ENCODE data around the gene PTPN14.
A peak's percentile ranks its signal among the peaks of the same experiment; 100 is the strongest.

The PTPN14 gene

GRCh38 chr1:214448536-214448935 is 102.9 kb downstream of the PTPN14 start:
- no peak for ATAC-seq
- TF ChIP-seq GLIS3 (CRISPR knock-in tag; IDR thresholded peaks at IDR 0.05) (no peak), ZFP3 (CRISPR knock-in tag; IDR thresholded peaks at IDR 0.05) (no peak), PATZ1 (CRISPR knock-in tag; IDR thresholded peaks at IDR 0.05; ENCODE audit: borderline replicate concordance) (no peak), POU6F1 (CRISPR knock-in tag; IDR thresholded peaks at IDR 0.05; ENCODE audit: borderline replicate concordance, low read depth) (no peak), ARNTL (CRISPR knock-in tag; IDR thresholded peaks at IDR 0.05; ENCODE audit: borderline replicate concordance, low read depth) (no peak), CSDC2 (CRISPR knock-in tag; IDR thresholded peaks at IDR 0.05) (no peak), ESRRG (CRISPR knock-in tag; IDR thresholded peaks at IDR 0.05) (no peak)

GRCh38 chr1:214447557-214447871 is 103.9 kb downstream of the PTPN14 start:
- ATAC-seq = no peak
- TF ChIP-seq ZC3H10 (CRISPR knock-in tag; IDR thresholded peaks at IDR 0.05) (no peak), ESRRG (CRISPR knock-in tag; IDR thresholded peaks at IDR 0.05) (no peak), ZNF70 (CRISPR knock-in tag; IDR thresholded peaks at IDR 0.05) (no peak), TOX (CRISPR knock-in tag; IDR thresholded peaks at IDR 0.05; ENCODE audit: borderline replicate concordance) (no peak), ISL1 (CRISPR knock-in tag; IDR thresholded peaks at IDR 0.05) (no peak), RARB (CRISPR knock-in tag; IDR thresholded peaks at IDR 0.05) (no peak), CSRNP3 (CRISPR knock-in tag; IDR thresholded peaks at IDR 0.05) (no peak), GLIS3 (CRISPR knock-in tag; IDR thresholded peaks at IDR 0.05) (no peak), ZFP30 (CRISPR knock-in tag; IDR thresholded peaks at IDR 0.05) (no peak), SNAI2 (CRISPR knock-in tag; IDR thresholded peaks at IDR 0.05) (no peak), PPARA (CRISPR knock-in tag; IDR thresholded peaks at IDR 0.05; ENCODE audit: borderline replicate concordance) (no peak), ARNTL (CRISPR knock-in tag; IDR thresholded peaks at IDR 0.05; ENCODE audit: borderline replicate concordance, low read depth) (no peak), POU6F1 (CRISPR knock-in tag; IDR thresholded peaks at IDR 0.05; ENCODE audit: borderline replicate concordance, low read depth) (no peak), OSR1 (CRISPR knock-in tag; IDR thresholded peaks at IDR 0.05) (no peak), ZFP3 (CRISPR knock-in tag; IDR thresholded peaks at IDR 0.05) (no peak), CSDC2 (CRISPR knock-in tag; IDR thresholded peaks at IDR 0.05) (no peak), BACH2 (CRISPR knock-in tag; IDR thresholded peaks at IDR 0.05; ENCODE audit: borderline replicate concordance) (no peak), TCF4 (CRISPR knock-in tag; IDR thresholded peaks at IDR 0.05; ENCODE audit: borderline replicate concordance) (no peak), ZNF565 (CRISPR knock-in tag; conservative IDR thresholded peaks at IDR 0.05; ENCODE audit: low read depth) (no peak), CREB5 (CRISPR knock-in tag; IDR thresholded peaks at IDR 0.05; ENCODE audit: low read depth) (no peak)

- ATAC-seq = peak; percentile 85
- no peak for TF ChIP-seq CSRNP3 (CRISPR knock-in tag; IDR thresholded peaks at IDR 0.05)
- peak; percentile 55 for TF ChIP-seq ISL1 (CRISPR knock-in tag; IDR thresholded peaks at IDR 0.05)
- TF ChIP-seq CSDC2 (CRISPR knock-in tag; IDR thresholded peaks at IDR 0.05) = 0 out of 2 replicates have a peak, but pooled peaks have one; percentile 24
- TF ChIP-seq RARB (CRISPR knock-in tag; IDR thresholded peaks at IDR 0.05) = no peak
- no peak for TF ChIP-seq ESRRG (CRISPR knock-in tag; IDR thresholded peaks at IDR 0.05)
- 0 out of 2 replicates have a peak, but pooled peaks have one; percentile 6 for TF ChIP-seq TOX (CRISPR knock-in tag; IDR thresholded peaks at IDR 0.05; ENCODE audit: borderline replicate concordance)
- TF ChIP-seq GLIS3 (CRISPR knock-in tag; IDR thresholded peaks at IDR 0.05) = no peak
- no peak for TF ChIP-seq TCF4 (CRISPR knock-in tag; IDR thresholded peaks at IDR 0.05; ENCODE audit: borderline replicate concordance)
- no peak for TF ChIP-seq ZNF8 (CRISPR knock-in tag; IDR thresholded peaks at IDR 0.05)
- TF ChIP-seq PATZ1 (CRISPR knock-in tag; IDR thresholded peaks at IDR 0.05; ENCODE audit: borderline replicate concordance) = 0 out of 2 replicates have a peak, but pooled peaks have one; percentile 35
- TF ChIP-seq ZNF70 (CRISPR knock-in tag; IDR thresholded peaks at IDR 0.05) = no peak
Measured at GRCh38 chr1:214446772-214447556, 104.4 kb downstream of the PTPN14 start.

Measured in SK-N-SH treated with all-trans-retinoic acid at 6 μM for 48 hours (cell line).